Measurements from ENCODE around the gene GPR137.
A peak's percentile ranks its signal among the peaks of the same experiment; 100 is the strongest.
"Not testable (repeated sequence)": the region's sequence is repeated elsewhere in the genome, so short reads cannot be mapped to it uniquely, and the experiment has no call there.

The GPR137 gene

DNA sequence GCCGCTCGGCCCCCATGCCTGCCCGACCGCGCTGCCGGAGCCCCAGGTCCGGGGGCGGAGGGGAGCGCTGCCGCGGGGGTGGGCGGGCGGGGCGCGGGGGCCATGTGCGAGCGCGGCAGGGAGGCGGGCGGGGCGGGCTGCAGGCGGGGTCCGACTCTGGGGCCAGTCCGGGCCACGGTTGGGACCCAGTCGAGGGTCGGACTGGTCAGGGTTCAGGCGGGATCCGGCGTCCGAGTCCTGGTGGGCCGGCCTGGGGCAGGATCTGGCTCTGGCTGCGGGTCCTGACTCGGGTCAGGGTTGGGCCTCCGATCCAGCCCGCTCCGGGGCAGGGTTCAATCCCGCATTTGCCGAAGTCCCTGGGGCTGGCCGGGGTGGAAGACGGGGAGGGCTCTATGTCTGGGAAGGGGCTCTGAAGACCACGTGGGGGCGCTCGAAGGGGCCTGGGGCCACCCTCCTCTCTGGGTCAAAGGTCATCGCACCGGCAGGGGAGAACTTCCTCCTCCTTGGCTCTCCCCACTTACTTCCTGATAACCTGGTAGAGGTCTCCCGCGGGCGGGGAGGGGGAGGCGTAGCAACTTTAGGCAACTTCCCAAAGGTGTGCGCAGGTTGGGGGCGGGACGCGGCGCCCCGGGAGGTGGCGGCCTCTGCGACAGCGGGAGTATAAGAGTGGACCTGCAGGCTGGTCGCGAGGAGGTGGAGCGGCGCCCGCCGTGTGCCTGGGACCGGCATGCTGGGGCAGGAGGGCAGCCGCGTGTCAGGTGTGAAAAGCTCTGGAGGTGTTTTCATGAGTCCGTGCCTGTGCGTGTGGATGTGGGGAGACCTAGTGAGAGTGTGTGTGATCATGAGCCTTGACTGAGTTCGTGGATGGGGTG lies 20.3 kb downstream of the GPR137 start:
- 1% methylated on average over 51 of the region's 71 CpGs for WGBS
- Histone ChIP-seq H3K4ac (ENCODE audit: low read depth in 1 of 2, low read length in 2 of 2) (peak overlapping the region; percentile 39 to 54), H2AFZ (ENCODE audit: low read depth, low read length) (no peak overlapping the region), H3K14ac (ENCODE audit: low read length in 2 of 2) (peak overlapping the region in 1 of 2 experiments; percentile 96), H3K27me3 (ENCODE audit: control insufficient read depth in 1 of 2, insufficient read depth in 1 of 2, low read length in 2 of 2) (peaks cover 0 to under 1% of the 10 kb centered on the region in 2 experiments), H2BK5ac (ENCODE audit: low read depth, low read length, poor library complexity, severe bottlenecking) (no peak overlapping the region), H3K4me3 (ENCODE audit: insufficient read depth in 1 of 2, low read depth in 1 of 2, low read length in 2 of 2) (peak overlapping the region; percentile 80 to 83), H2AK5ac (ENCODE audit: low read length, severe bottlenecking) (peak overlapping the region; percentile 27), H3K18ac (ENCODE audit: low read depth in 1 of 2, low read length in 2 of 2) (peak overlapping the region; percentile 81 to 85), H3K4me1 (ENCODE audit: control insufficient read depth, insufficient read depth, low read depth, low read length) (peaks cover 18% of the 10 kb centered on the region), H3K4me2 (ENCODE audit: low read length, poor library complexity, severe bottlenecking) (peak overlapping the region; percentile 99), H3K23ac (ENCODE audit: low read length in 2 of 2) (peak overlapping the region in 1 of 2 experiments; percentile 70), H2BK12ac (ENCODE audit: low read length in 2 of 2) (peak overlapping the region in 1 of 2 experiments; percentile 51), H4K8ac (ENCODE audit: low read length) (peak overlapping the region; percentile 93), H3K27ac (ENCODE audit: low read length, poor library complexity, severe bottlenecking) (peak overlapping the region; percentile 8), H3K9me3 (ENCODE audit: control insufficient read depth, low read length) (no peaks in the 10 kb centered on the region), H3K9ac (ENCODE audit: low read length) (peak overlapping the region; percentile 85), H3K79me1 (replicated peaks; ENCODE audit: low read length, poor library complexity, severe bottlenecking) (peaks cover 16% of the 10 kb centered on the region), H4K91ac (ENCODE audit: low read length) (peak overlapping the region; percentile 87), H2BK15ac (ENCODE audit: low read depth, poor library complexity, severe bottlenecking) (peak overlapping the region; percentile 77), H3K36me3 (ENCODE audit: control insufficient read depth in 1 of 2, insufficient read depth in 2 of 2, low read depth in 1 of 2, low read length in 2 of 2) (no peaks in the 10 kb centered on the region), H2BK120ac (ENCODE audit: low read depth, low read length) (peak overlapping the region; percentile 64)
- DNase-seq: peak; percentile 40

DNA sequence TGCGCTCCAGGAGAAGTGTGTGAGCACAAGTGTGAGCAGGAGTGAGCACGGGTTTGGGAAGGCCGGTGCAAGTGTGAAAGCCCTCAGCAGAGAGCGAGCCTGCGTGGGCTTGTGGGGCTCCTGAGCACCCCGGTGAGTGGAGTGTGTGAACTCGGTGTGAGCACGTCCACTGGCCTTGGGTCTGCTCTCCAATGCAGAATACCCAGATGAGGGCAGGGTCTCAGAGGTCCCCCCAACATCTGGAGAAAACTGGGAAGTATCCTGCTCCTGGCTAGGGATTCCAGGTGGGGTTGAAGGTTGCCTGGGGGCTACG lies 20.9 kb downstream of the GPR137 start:
- Histone ChIP-seq H2BK5ac (ENCODE audit: low read depth, low read length, poor library complexity, severe bottlenecking) (no peak overlapping the region), H3K9ac (ENCODE audit: low read length) (peak overlapping the region; percentile 85), H3K9me3 (ENCODE audit: control insufficient read depth, low read length) (no peaks in the 10 kb centered on the region), H3K23ac (ENCODE audit: low read length in 2 of 2) (peak overlapping the region in 1 of 2 experiments; percentile 31), H2BK15ac (ENCODE audit: low read depth, poor library complexity, severe bottlenecking) (peak overlapping the region; percentile 54), H2AK5ac (ENCODE audit: low read length, severe bottlenecking) (peak overlapping the region; percentile 31), H3K14ac (ENCODE audit: low read length in 2 of 2) (peak overlapping the region in 1 of 2 experiments; percentile 96), H3K4me1 (ENCODE audit: control insufficient read depth, insufficient read depth, low read depth, low read length) (peaks cover 18% of the 10 kb centered on the region), H4K91ac (ENCODE audit: low read length) (peak overlapping the region; percentile 87), H3K4me2 (ENCODE audit: low read length, poor library complexity, severe bottlenecking) (peak overlapping the region; percentile 99), H4K8ac (ENCODE audit: low read length) (peak overlapping the region; percentile 93), H2AFZ (ENCODE audit: low read depth, low read length) (no peak overlapping the region), H3K27me3 (ENCODE audit: control insufficient read depth in 1 of 2, insufficient read depth in 1 of 2, low read length in 2 of 2) (no peaks in the 10 kb centered on the region), H3K27ac (ENCODE audit: low read length, poor library complexity, severe bottlenecking) (no peak overlapping the region), H2BK12ac (ENCODE audit: low read length in 2 of 2) (peak overlapping the region in 1 of 2 experiments; percentile 54), H3K79me1 (replicated peaks; ENCODE audit: low read length, poor library complexity, severe bottlenecking) (peaks cover 19% of the 10 kb centered on the region), H3K18ac (ENCODE audit: low read depth in 1 of 2, low read length in 2 of 2) (peak overlapping the region; percentile 14 to 81), H3K4me3 (ENCODE audit: insufficient read depth in 1 of 2, low read depth in 1 of 2, low read length in 2 of 2) (peak overlapping the region; percentile 80 to 83), H3K36me3 (ENCODE audit: control insufficient read depth in 1 of 2, insufficient read depth in 2 of 2, low read depth in 1 of 2, low read length in 2 of 2) (no peaks in the 10 kb centered on the region), H3K4ac (ENCODE audit: low read depth in 1 of 2, low read length in 2 of 2) (peak overlapping the region in 1 of 2 experiments; percentile 54), H2BK120ac (ENCODE audit: low read depth, low read length) (no peak overlapping the region)
- 34% methylated on average over 9 of the region's 9 CpGs for WGBS
- DNase-seq: no peak

DNA sequence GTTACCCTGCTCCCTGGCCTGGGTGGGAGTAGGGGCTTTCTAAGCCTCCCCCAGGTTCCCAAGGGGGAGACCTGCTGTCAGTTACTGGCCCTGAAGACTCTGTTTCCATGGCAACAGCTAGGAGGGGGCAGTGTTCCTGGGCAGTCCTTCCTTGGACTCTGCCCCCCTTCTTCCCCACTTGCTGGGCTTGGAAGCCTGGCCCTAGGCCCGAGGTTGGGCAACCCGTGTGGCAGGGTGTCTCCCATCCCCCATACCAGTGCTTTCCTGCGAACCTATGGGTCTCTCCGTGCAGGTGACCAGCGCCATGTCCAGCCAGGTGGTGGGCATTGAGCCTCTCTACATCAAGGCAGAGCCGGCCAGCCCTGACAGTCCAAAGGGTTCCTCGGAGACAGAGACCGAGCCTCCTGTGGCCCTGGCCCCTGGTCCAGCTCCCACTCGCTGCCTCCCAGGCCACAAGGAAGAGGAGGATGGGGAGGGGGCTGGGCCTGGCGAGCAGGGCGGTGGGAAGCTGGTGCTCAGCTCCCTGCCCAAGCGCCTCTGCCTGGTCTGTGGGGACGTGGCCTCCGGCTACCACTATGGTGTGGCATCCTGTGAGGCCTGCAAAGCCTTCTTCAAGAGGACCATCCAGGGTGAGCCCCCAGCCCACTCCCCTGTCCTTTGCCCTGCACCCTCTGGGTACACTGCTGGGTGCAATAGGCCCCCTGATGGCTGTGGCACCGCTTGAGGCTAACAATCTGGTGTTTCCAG lies 21.4 kb downstream of the GPR137 start:
- Histone ChIP-seq H2AK5ac (ENCODE audit: low read length, severe bottlenecking) (peak overlapping the region; percentile 31), H3K18ac (ENCODE audit: low read depth in 1 of 2, low read length in 2 of 2) (no peak overlapping the region), H3K14ac (ENCODE audit: low read length in 2 of 2) (no peak overlapping the region), H3K9me3 (ENCODE audit: control insufficient read depth, low read length) (no peaks in the 10 kb centered on the region), H2BK120ac (ENCODE audit: low read depth, low read length) (no peak overlapping the region), H2AFZ (ENCODE audit: low read depth, low read length) (no peak overlapping the region), H2BK5ac (ENCODE audit: low read depth, low read length, poor library complexity, severe bottlenecking) (no peak overlapping the region), H3K27ac (ENCODE audit: low read length, poor library complexity, severe bottlenecking) (no peak overlapping the region), H4K91ac (ENCODE audit: low read length) (no peak overlapping the region), H3K27me3 (ENCODE audit: control insufficient read depth in 1 of 2, insufficient read depth in 1 of 2, low read length in 2 of 2) (no peaks in the 10 kb centered on the region), H3K4me1 (ENCODE audit: control insufficient read depth, insufficient read depth, low read depth, low read length) (peaks cover 18% of the 10 kb centered on the region), H3K4ac (ENCODE audit: low read depth in 1 of 2, low read length in 2 of 2) (no peak overlapping the region), H3K4me3 (ENCODE audit: insufficient read depth in 1 of 2, low read depth in 1 of 2, low read length in 2 of 2) (peak overlapping the region in 1 of 2 experiments; percentile 80), H3K4me2 (ENCODE audit: low read length, poor library complexity, severe bottlenecking) (peak overlapping the region; percentile 99), H3K23ac (ENCODE audit: low read length in 2 of 2) (no peak overlapping the region), H3K9ac (ENCODE audit: low read length) (peak overlapping the region; percentile 85), H2BK12ac (ENCODE audit: low read length in 2 of 2) (no peak overlapping the region), H2BK15ac (ENCODE audit: low read depth, poor library complexity, severe bottlenecking) (peak overlapping the region; percentile 54), H3K36me3 (ENCODE audit: control insufficient read depth in 1 of 2, insufficient read depth in 2 of 2, low read depth in 1 of 2, low read length in 2 of 2) (no peaks in the 10 kb centered on the region), H4K8ac (ENCODE audit: low read length) (peak overlapping the region; percentile 66), H3K79me1 (replicated peaks; ENCODE audit: low read length, poor library complexity, severe bottlenecking) (peaks cover 19% of the 10 kb centered on the region)
- whole genome bisulfite sequencing: 87% methylated on average over 15 of the region's 15 CpGs
- DNase-seq: no peak

DNA sequence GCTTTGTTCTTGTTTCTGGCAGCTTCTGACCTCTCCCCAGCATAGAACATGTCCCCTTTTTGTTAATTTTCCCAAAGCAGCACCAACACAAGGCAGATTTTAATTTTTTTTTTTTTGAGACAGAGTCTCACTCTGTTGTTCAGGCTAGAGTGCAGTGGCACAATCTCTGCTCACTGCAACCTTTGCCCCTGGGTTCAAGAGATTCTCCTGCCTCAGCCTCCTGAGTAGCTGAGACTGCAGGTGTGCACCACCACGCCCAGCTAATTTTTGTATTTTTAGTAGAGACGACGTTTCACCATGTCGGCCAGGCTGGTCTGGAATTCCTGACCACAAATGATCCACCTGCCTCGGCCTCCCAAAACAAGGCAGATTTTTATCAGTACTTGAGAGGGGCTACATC lies 22.1 kb downstream of the GPR137 start:
- H3K4ac ChIP-seq (ENCODE audit: low read depth in 1 of 2, low read length in 2 of 2); H2AFZ ChIP-seq (ENCODE audit: low read depth, low read length); H3K4me2 ChIP-seq (ENCODE audit: low read length, poor library complexity, severe bottlenecking); H3K4me3 ChIP-seq (ENCODE audit: insufficient read depth in 1 of 2, low read depth in 1 of 2, low read length in 2 of 2); H4K91ac ChIP-seq (ENCODE audit: low read length); H2AK5ac ChIP-seq (ENCODE audit: low read length, severe bottlenecking); H2BK120ac ChIP-seq (ENCODE audit: low read depth, low read length); H3K18ac ChIP-seq (ENCODE audit: low read depth in 1 of 2, low read length in 2 of 2); DNase-seq; H4K8ac ChIP-seq (ENCODE audit: low read length); H2BK12ac ChIP-seq (ENCODE audit: low read length in 2 of 2); H3K9me3 ChIP-seq (ENCODE audit: control insufficient read depth, low read length); H3K23ac ChIP-seq (ENCODE audit: low read length in 2 of 2); H3K27ac ChIP-seq (ENCODE audit: low read length, poor library complexity, severe bottlenecking); H2BK15ac ChIP-seq (ENCODE audit: low read depth, poor library complexity, severe bottlenecking); H2BK5ac ChIP-seq (ENCODE audit: low read depth, low read length, poor library complexity, severe bottlenecking); H3K36me3 ChIP-seq (ENCODE audit: control insufficient read depth in 1 of 2, insufficient read depth in 2 of 2, low read depth in 1 of 2, low read length in 2 of 2); H3K27me3 ChIP-seq (ENCODE audit: control insufficient read depth in 1 of 2, insufficient read depth in 1 of 2, low read length in 2 of 2); H3K14ac ChIP-seq (ENCODE audit: low read length in 2 of 2): not testable (repeated sequence)
- H3K79me1 ChIP-seq (replicated peaks; ENCODE audit: low read length, poor library complexity, severe bottlenecking): peaks cover 25% of the 10 kb centered on the region
- peaks cover 18% of the 10 kb centered on the region for H3K4me1 ChIP-seq (ENCODE audit: control insufficient read depth, insufficient read depth, low read depth, low read length)
- 94% methylated on average over 5 of the region's 5 CpGs for WGBS
- peak overlapping the region; percentile 24 for H3K9ac ChIP-seq (ENCODE audit: low read length)

All from mesenchymal stem cell (in vitro differentiated cells and primary cell).